ENCODE results near the gene RTN4R. TPM values are rescaled to one million over a fixed set of nuclear protein-coding genes. Genes with fewer than 3 reads are reported as not detected.

Gene RTN4R
- total RNA-seq, 4 donors from 2014 or later = 9.1 to 15.7 (median 12.9) TPM

DNA sequence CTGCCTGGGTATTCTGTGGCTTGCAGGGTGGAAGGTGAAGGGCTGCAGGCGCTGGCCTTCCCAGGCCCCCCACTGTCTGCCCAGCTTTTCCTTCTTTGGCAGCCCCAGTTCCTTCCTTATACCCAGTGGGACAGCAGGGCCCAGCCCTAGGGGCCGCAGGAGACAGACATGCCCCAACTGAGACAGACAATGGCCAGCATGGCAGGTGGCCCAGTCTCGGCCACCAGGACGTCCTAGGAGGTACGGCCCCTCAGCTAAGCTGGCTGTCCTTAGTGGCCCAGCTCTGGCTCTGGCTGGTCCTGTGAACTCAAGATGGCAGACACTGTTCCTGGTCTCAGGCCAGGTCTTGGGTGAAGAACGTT lies 35.9 kb downstream of the RTN4R start:
- 85 to 94% methylated on average over 3 to 5 of the region's 6 CpGs for WGBS, 2 donors
- H3K4me3 ChIP-seq (ENCODE audit: low read depth, poor library complexity, severe bottlenecking) = no peak overlapping the region
- intact Hi-C loops (cut with DNase I; ENCODE audit: low total_unique reads) = no loop called here
- TF ChIP-seq POLR2A (IDR thresholded peaks at IDR 0.05) (no peak), CTCF (IDR thresholded peaks at IDR 0.05) (no peak)
- DNase-seq (ENCODE audit: low spot score in 2 of 2) = no peak

DNA sequence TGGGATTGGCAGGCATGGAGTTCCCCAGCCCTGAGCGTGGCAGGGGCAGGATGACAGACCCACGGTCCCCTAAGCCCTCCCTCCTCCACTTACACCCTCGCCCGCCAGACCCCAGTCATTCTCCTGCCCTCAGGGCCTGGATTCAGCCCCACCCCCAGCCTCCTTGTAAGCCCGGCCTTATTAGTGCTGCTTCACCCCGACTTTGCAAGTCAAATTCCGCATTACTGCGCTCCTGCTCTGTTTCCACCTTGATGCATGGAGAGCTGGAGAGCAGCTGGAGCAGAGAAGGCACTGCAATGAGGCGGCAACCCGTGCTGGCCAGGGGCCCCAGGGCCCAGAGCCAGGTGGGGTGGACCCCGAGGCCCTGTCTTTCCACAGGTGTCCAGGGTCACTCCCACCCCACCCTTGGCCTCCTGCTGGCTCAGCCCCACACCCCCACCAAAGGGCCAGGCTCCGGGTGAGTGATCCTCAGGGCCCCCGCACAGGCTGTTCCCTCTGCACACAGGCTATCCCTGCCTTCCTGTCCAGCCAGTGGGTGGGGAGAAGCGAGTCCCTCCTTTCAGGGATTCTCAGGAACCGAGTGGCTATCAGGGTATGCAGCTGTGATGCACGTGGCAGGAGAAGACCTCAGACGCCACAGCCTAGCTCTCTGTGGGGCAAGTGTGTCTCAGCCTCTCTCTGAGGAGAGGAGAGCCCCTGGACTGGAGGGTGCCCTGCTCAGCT lies 36.4 kb downstream of the RTN4R start:
- WGBS, 2 donors = 80 to 83% methylated on average over 17 of the region's 17 CpGs
- intact Hi-C loops (cut with DNase I; ENCODE audit: low total_unique reads) = no loop called here
- DNase-seq (ENCODE audit: low spot score in 2 of 2) = no peak
- no peak overlapping the region for H3K4me3 ChIP-seq (ENCODE audit: low read depth, poor library complexity, severe bottlenecking)
- no peak for TF ChIP-seq CTCF (IDR thresholded peaks at IDR 0.05)
- no peak for TF ChIP-seq POLR2A (IDR thresholded peaks at IDR 0.05)

DNA sequence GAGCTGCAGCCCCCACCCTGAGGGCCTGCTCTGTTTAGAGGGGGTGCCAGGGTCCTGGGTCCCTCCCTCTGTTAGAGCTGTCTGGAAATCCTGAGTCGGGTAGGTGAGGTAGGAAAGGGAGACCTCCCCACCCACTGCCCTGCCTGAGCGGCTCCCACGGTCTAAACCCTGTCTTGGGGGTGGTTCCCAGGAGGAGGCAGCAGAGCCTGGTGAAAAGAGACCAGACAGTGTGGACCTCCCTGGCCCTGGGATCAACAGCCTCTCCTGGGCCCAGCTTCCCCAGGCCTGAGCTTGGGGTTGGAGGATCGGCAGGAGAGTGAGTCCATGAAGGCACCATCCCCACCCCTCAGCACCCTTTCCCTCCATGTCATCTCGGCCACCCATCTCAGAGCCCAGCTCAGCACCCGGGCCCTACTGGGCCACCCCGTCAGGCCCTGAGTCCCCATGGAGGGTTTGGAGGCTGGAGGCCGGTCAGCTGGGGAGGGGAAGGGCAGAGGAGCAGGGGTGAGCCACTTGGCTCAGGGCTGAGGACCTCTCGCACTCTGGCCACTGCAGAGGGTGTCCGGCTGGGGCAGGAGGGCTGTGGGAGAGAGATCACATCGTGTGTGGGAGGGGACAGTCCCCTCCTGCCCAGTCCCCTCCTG lies 37.2 kb downstream of the RTN4R start:
- H3K4me3 ChIP-seq (ENCODE audit: low read depth, poor library complexity, severe bottlenecking) = no peak overlapping the region
- DNase-seq (ENCODE audit: low spot score in 2 of 2) = no peak
- 74 to 81% methylated on average over 6 to 8 of the region's 11 CpGs for WGBS, 2 donors
- intact Hi-C loops (cut with DNase I; ENCODE audit: low total_unique reads) = no loop called here
- TF ChIP-seq POLR2A (IDR thresholded peaks at IDR 0.05) = no peak
- TF ChIP-seq CTCF (IDR thresholded peaks at IDR 0.05) = no peak

DNA sequence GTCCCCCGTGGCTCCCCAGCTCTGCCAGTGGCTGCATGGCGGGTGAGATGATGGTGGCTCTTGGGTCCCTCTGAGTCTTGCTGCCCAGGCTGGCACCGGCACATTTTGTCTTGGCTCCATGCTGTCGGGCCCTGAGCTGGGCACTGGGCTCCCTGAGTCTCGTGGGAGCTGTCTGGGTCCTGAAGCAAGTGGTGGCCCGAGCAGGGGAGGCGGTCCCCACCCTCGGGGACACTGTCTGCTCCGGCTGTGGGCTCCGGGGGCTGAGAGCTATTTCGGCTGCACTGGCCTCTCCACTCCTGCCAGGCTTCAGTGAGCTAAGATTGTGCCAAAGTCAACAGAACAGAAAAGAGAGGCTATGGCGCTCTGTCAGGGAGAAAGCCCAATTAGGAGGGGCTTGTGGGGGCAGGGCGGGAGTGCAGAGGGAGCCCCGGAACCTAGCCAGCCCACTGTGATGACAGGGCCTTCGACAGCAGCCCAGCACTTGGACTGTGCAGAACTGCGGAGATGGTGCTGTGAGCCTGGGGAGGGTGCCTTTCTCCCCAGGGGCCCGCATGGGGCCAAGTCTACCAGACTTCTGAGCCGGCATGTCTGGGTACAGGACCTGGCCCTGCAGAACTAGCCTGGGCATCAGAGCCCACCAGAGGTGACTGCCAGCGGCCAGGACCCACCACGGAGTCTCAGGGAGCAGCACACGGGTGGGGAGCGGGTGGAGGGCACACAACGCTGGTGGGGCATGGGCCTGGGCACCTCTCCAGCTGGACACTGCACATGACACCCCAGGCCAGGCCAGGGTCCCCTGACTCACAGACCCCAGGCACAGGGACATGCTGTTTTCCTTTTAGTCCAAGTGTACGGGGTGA lies 38.0 kb downstream of the RTN4R start:
- intact Hi-C loops (cut with DNase I; ENCODE audit: low total_unique reads) = no loop called here
- no peak overlapping the region for H3K4me3 ChIP-seq (ENCODE audit: low read depth, poor library complexity, severe bottlenecking)
- DNase-seq (ENCODE audit: low spot score in 2 of 2) = no peak
- TF ChIP-seq POLR2A (IDR thresholded peaks at IDR 0.05) (no peak), CTCF (IDR thresholded peaks at IDR 0.05) (no peak)
- WGBS, 2 donors = 68 to 74% methylated on average over 20 to 24 of the region's 24 CpGs

GRCh38 chr22:20228939-20229272 lies 39.2 kb downstream of the RTN4R start:
- no peak for DNase-seq (ENCODE audit: low spot score in 2 of 2)
- intact Hi-C loops (cut with DNase I; ENCODE audit: low total_unique reads) = no loop called here
- 90 to 92% methylated on average over 2 to 5 of the region's 5 CpGs for WGBS, 2 donors
- TF ChIP-seq CTCF (IDR thresholded peaks at IDR 0.05) (no peak), POLR2A (IDR thresholded peaks at IDR 0.05) (no peak)
- no peak overlapping the region for H3K4me3 ChIP-seq (ENCODE audit: low read depth, poor library complexity, severe bottlenecking)

Measured in lower leg skin (tissue), 4 donors.